Endodermal cell (in vitro differentiated cells): ENCODE results near the gene TIGAR. TPM values are rescaled to one million over a fixed set of nuclear protein-coding genes. Genes with fewer than 3 reads are reported as not detected.

Experiments used
- DNase-seq: peaks from one replicate; pipeline ENCODE4 v3.0.0-alpha.2; 2017
- H3K27ac ChIP-seq: 2 replicates; pipeline ENCODE4 v1.5.1; 2013; ENCODE audit warnings: mild to moderate bottlenecking, low read depth, low read length, moderate library complexity
- H3K27me3 ChIP-seq: 2 replicates; pipeline ENCODE4 v1.6.1; 2013; ENCODE audit warnings: mild to moderate bottlenecking, low read length, moderate library complexity; ENCODE audit not compliant: insufficient read depth, control insufficient read depth, poor library complexity, severe bottlenecking
- H3K36me3 ChIP-seq: 2 replicates; pipeline ENCODE4 v1.7.0; 2013; ENCODE audit warnings: mild to moderate bottlenecking, low read length, moderate library complexity; ENCODE audit not compliant: control insufficient read depth, insufficient read depth
- H3K4me1 ChIP-seq: one replicate; pipeline ENCODE4 v1.7.0; 2013; ENCODE audit warnings: low read length; ENCODE audit not compliant: control insufficient read depth, insufficient read depth
- H3K4me3 ChIP-seq: 2 replicates; pipeline ENCODE4 v1.5.1; 2013; ENCODE audit warnings: mild to moderate bottlenecking, low read length, moderate library complexity
- H3K9ac ChIP-seq: 2 replicates; pipeline ENCODE4 v1.6.1; 2013; ENCODE audit warnings: mild to moderate bottlenecking, low read length, moderate library complexity; ENCODE audit not compliant: poor library complexity, severe bottlenecking; ENCODE audit errors: extremely low read depth
- H3K9me3 ChIP-seq: 2 replicates; pipeline ENCODE4 v1.6.1; 2013; ENCODE audit warnings: mild to moderate bottlenecking, low read length, moderate library complexity; ENCODE audit not compliant: control insufficient read depth
- H3K27ac Mint-ChIP-seq: 2 replicates; pipeline ENCODE4 v1.8.0; 2020; ENCODE audit warnings: mixed read lengths
- H3K27me3 Mint-ChIP-seq: 2 replicates; pipeline ENCODE4 v1.8.0; 2021; ENCODE audit warnings: mild to moderate bottlenecking, mixed read lengths; ENCODE audit not compliant: insufficient read depth
- H3K36me3 Mint-ChIP-seq: 2 replicates; pipeline ENCODE4 v1.8.0; 2020; ENCODE audit warnings: low read depth, mixed read lengths
- H3K4me1 Mint-ChIP-seq: 2 replicates; pipeline ENCODE4 v1.8.0; 2020; ENCODE audit warnings: mixed read lengths
- H3K4me3 Mint-ChIP-seq: 2 replicates; pipeline ENCODE4 v1.8.0; 2020; ENCODE audit warnings: mild to moderate bottlenecking, moderate library complexity, mixed read lengths
- H3K9me3 Mint-ChIP-seq: 2 replicates; pipeline ENCODE4 v1.8.0; 2020; ENCODE audit warnings: mild to moderate bottlenecking, mixed read lengths
- WGBS, 2 experiments: methylation state at CpG; one replicate each; pipeline versions ENCODE4 v1.1.5 to v1.1.7; 2013; ENCODE audit warnings: missing lambda C conversion rate in 2 of 2, mixed read lengths in 1 of 2; ENCODE audit not compliant: insufficient coverage in 1 of 2, insufficient read length in 1 of 2; 5-methylcytosine and 5-hydroxymethylcytosine counted together
- total RNA-seq, 2 donors: library from RNA; stranded (reverse); fragmentation: NEBNext Ultra II Directional in 1 of 2; extraction: Animal tissue kit (Norgen Biotek cat#: 25700) in 1 of 2; gene quantifications; 2 replicates in 1 of 2; 3 replicates in 1 of 2; pipeline ENCODE4 v1.2.1, GENCODE V29; 2021
- TF ChIP-seq, protein P1 (sequence below): fragments of 200-600 bp; sonication (generic); conservative IDR thresholded peaks from 2 replicates; pipeline ENCODE4 v1.5.0; 2021; ENCODE audit warnings: antibody characterized with exemption, mild to moderate bottlenecking

Gene TIGAR
- total RNA-seq, 2 donors from 2014 or later = 19.2 to 41.3 TPM

GRCh38 chr12:4292341-4293073, 28.5 kb upstream of the TIGAR start:
- H3K27ac Mint-ChIP-seq = peak overlapping the region; percentile 42
- TF ChIP-seq, protein P1, sequence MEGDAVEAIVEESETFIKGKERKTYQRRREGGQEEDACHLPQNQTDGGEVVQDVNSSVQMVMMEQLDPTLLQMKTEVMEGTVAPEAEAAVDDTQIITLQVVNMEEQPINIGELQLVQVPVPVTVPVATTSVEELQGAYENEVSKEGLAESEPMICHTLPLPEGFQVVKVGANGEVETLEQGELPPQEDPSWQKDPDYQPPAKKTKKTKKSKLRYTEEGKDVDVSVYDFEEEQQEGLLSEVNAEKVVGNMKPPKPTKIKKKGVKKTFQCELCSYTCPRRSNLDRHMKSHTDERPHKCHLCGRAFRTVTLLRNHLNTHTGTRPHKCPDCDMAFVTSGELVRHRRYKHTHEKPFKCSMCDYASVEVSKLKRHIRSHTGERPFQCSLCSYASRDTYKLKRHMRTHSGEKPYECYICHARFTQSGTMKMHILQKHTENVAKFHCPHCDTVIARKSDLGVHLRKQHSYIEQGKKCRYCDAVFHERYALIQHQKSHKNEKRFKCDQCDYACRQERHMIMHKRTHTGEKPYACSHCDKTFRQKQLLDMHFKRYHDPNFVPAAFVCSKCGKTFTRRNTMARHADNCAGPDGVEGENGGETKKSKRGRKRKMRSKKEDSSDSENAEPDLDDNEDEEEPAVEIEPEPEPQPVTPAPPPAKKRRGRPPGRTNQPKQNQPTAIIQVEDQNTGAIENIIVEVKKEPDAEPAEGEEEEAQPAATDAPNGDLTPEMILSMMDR = no peak

GRCh38 chr12:4293299-4293965, 27.6 kb upstream of the TIGAR start:
- Histone ChIP-seq H3K36me3 (peaks cover 55% of the 10 kb centered on the region), H3K27me3 (no peaks in the 10 kb centered on the region), H3K9me3 (no peaks in the 10 kb centered on the region), H3K9ac (no peak overlapping the region), H3K4me1 (no peaks in the 10 kb centered on the region), H3K27ac (peak overlapping the region; percentile 78), H3K4me3 (no peak overlapping the region)
- no peak for DNase-seq
- Mint-ChIP-seq H3K36me3 (peaks cover 86% of the 10 kb centered on the region), H3K27me3 (no peaks in the 10 kb centered on the region), H3K4me1 (peaks cover 9% of the 10 kb centered on the region), H3K4me3 (no peak overlapping the region), H3K27ac (no peak overlapping the region), H3K9me3 (no peaks in the 10 kb centered on the region)
- TF ChIP-seq, protein P1 = no peak
- WGBS, 2 experiments = 94% methylated on average over 9 to 14 of the region's 14 CpGs

More at GRCh38 chr12:4292341-4293073, 28.5 kb upstream of the TIGAR start:
- H3K36me3 Mint-ChIP-seq = peaks cover 87% of the 10 kb centered on the region
- peak; percentile 32 for DNase-seq
- H3K27me3 ChIP-seq = no peaks in the 10 kb centered on the region
- peaks cover 9% of the 10 kb centered on the region for H3K4me1 Mint-ChIP-seq
- WGBS, 2 experiments = 91 to 95% methylated on average over 12 to 16 of the region's 16 CpGs
- no peak overlapping the region for H3K27ac ChIP-seq
- H3K4me1 ChIP-seq = no peaks in the 10 kb centered on the region
- no peak overlapping the region for H3K4me3 Mint-ChIP-seq
- no peaks in the 10 kb centered on the region for H3K27me3 Mint-ChIP-seq
- H3K9me3 ChIP-seq = no peaks in the 10 kb centered on the region
- no peak overlapping the region for H3K4me3 ChIP-seq
- peaks cover 61% of the 10 kb centered on the region for H3K36me3 ChIP-seq
- H3K9me3 Mint-ChIP-seq = no peaks in the 10 kb centered on the region
- H3K9ac ChIP-seq = no peak overlapping the region

- TF ChIP-seq, protein P1 = no peak
- Mint-ChIP-seq H3K36me3 (peaks cover 84% of the 10 kb centered on the region), H3K27me3 (no peaks in the 10 kb centered on the region), H3K4me3 (no peak overlapping the region), H3K9me3 (no peaks in the 10 kb centered on the region), H3K27ac (no peak overlapping the region), H3K4me1 (peaks cover 9% of the 10 kb centered on the region)
- no peak for DNase-seq
- Histone ChIP-seq H3K9me3 (no peaks in the 10 kb centered on the region), H3K27me3 (no peaks in the 10 kb centered on the region), H3K9ac (no peak overlapping the region), H3K27ac (peak overlapping the region; percentile 78), H3K4me3 (no peak overlapping the region), H3K36me3 (peaks cover 50% of the 10 kb centered on the region), H3K4me1 (no peaks in the 10 kb centered on the region)
- 86 to 92% methylated on average over 7 to 16 of the region's 16 CpGs for WGBS, 2 experiments
Observed at GRCh38 chr12:4293966-4294505, 27.0 kb upstream of the TIGAR start.
